CD14-positive monocyte (primary cell): ENCODE results near the gene CCM2. TPM values are rescaled to one million over a fixed set of nuclear protein-coding genes. Genes with fewer than 3 reads are reported as not detected.

Experiments
- DNase-seq, 3 donors: peaks; one replicate each; pipeline ENCODE4 v3.0.0-alpha.2; 2011 to 2022
- H2AFZ ChIP-seq: 2 replicates; pipeline ENCODE4 v1.6.0; 2012; ENCODE audit warnings: mild to moderate bottlenecking, low read depth, low read length, inconsistent platforms; ENCODE audit not compliant: insufficient read depth, poor library complexity, severe bottlenecking
- H3K27ac ChIP-seq, 2 donors: 1 replicate in 1 of 2; 2 replicates in 1 of 2; pipeline ENCODE4 v1.5.1; 2012 to 2013; ENCODE audit warnings: low read length in 2 of 2, control low read depth in 1 of 2, inconsistent platforms in 1 of 2, low read depth in 1 of 2, mild to moderate bottlenecking in 1 of 2
- H3K27me3 ChIP-seq, 2 donors: one replicate each; pipeline versions ENCODE4 v1.6.0 to v1.6.1; 2011 to 2013; ENCODE audit warnings: low read length in 2 of 2; ENCODE audit not compliant: control insufficient read depth in 2 of 2, insufficient read depth in 2 of 2
- H3K36me3 ChIP-seq, 2 donors: replicated peaks in 1 of 2; 1 replicate in 1 of 2; 2 replicates in 1 of 2; pipeline versions ENCODE4 v1.5.1 to v1.6.1; 2012 to 2013; ENCODE audit warnings: low read length in 2 of 2, control low read depth in 1 of 2, inconsistent platforms in 1 of 2, mild to moderate bottlenecking in 1 of 2; ENCODE audit not compliant: insufficient read depth in 2 of 2, control insufficient read depth in 1 of 2
- H3K4me1 ChIP-seq, 2 donors: 1 replicate in 1 of 2; 2 replicates in 1 of 2; pipeline versions ENCODE4 v1.5.1 to v1.6.1; 2012 to 2013; ENCODE audit warnings: low read length in 2 of 2, control low read depth in 1 of 2, inconsistent platforms in 1 of 2, mild to moderate bottlenecking in 1 of 2, moderate library complexity in 1 of 2; ENCODE audit not compliant: insufficient read depth in 2 of 2, control insufficient read depth in 1 of 2
- H3K4me2 ChIP-seq: replicated peaks from 2 replicates; pipeline ENCODE3; 2012; ENCODE audit warnings: low read length, moderate library complexity, mild to moderate bottlenecking; ENCODE audit not compliant: poor library complexity, severe bottlenecking; ENCODE audit errors: extremely low read depth
- H3K4me3 ChIP-seq, 3 experiments: fragments of 200-600 bp in 1 of 3; sonication (generic) in 1 of 3; replicated peaks in 1 of 3; 1 replicate in 2 of 3; 2 replicates in 1 of 3; pipeline ENCODE4 v1.5.1; 2011 to 2013; ENCODE audit warnings: low read length in 3 of 3, mild to moderate bottlenecking in 3 of 3, control low read depth in 2 of 3, low read depth in 2 of 3, inconsistent platforms in 1 of 3, moderate library complexity in 1 of 3
- H3K79me2 ChIP-seq: 2 replicates; pipeline ENCODE4 v1.6.0; 2012; ENCODE audit warnings: mild to moderate bottlenecking, control low read depth, inconsistent platforms, low read length, moderate library complexity; ENCODE audit not compliant: insufficient read depth
- H3K9ac ChIP-seq: 2 replicates; pipeline ENCODE4 v1.6.0; 2017; ENCODE audit warnings: low read length, mild to moderate bottlenecking; ENCODE audit not compliant: insufficient read depth, poor library complexity, severe bottlenecking
- H3K9me3 ChIP-seq, 2 donors: replicated peaks in 1 of 2; 1 replicate in 1 of 2; 2 replicates in 1 of 2; pipeline versions ENCODE4 v1.5.1 to v1.6.1; 2012 to 2013; ENCODE audit warnings: low read length in 2 of 2, control low read depth in 1 of 2; ENCODE audit not compliant: control insufficient read depth in 1 of 2, insufficient read depth in 1 of 2
- H4K20me1 ChIP-seq: 2 replicates; pipeline ENCODE4 v1.6.0; 2012; ENCODE audit warnings: mild to moderate bottlenecking, low read length, control low read depth, moderate library complexity; ENCODE audit not compliant: insufficient read depth
- H3K27ac Mint-ChIP-seq, 7 donors: one replicate each; pipeline ENCODE4 v1.8.0; 2020; ENCODE audit warnings: mild to moderate bottlenecking in 7 of 7, mixed read lengths in 7 of 7, moderate library complexity in 6 of 7, inconsistent platforms in 2 of 7
- H3K27me3 Mint-ChIP-seq, 3 donors: one replicate each; pipeline ENCODE4 v1.8.0; 2021 to 2022; ENCODE audit warnings: low read depth in 3 of 3, mild to moderate bottlenecking in 3 of 3, mixed read lengths in 3 of 3, moderate library complexity in 3 of 3, inconsistent platforms in 1 of 3
- H3K36me3 Mint-ChIP-seq, 2 donors: one replicate each; pipeline ENCODE4 v1.8.0; 2020; ENCODE audit warnings: mixed read lengths in 2 of 2, inconsistent platforms in 1 of 2, mild to moderate bottlenecking in 1 of 2
- H3K4me1 Mint-ChIP-seq: one replicate; pipeline ENCODE4 v1.8.0; 2020; ENCODE audit warnings: mild to moderate bottlenecking, mixed read lengths
- H3K4me3 Mint-ChIP-seq, 2 donors: one replicate each; pipeline ENCODE4 v1.8.0; 2020; ENCODE audit warnings: mild to moderate bottlenecking in 2 of 2, mixed read lengths in 2 of 2, moderate library complexity in 1 of 2
- H3K9me3 Mint-ChIP-seq, 7 donors: one replicate each; pipeline ENCODE4 v1.8.0; 2020 to 2022; ENCODE audit warnings: mixed read lengths in 7 of 7, mild to moderate bottlenecking in 6 of 7, moderate library complexity in 6 of 7, inconsistent platforms in 2 of 7
- WGBS: methylation state at CpG from one replicate; pipeline ENCODE4 v1.1.5; 2013; ENCODE audit warnings: missing lambda C conversion rate; ENCODE audit not compliant: insufficient coverage; 5-methylcytosine and 5-hydroxymethylcytosine counted together
- intact Hi-C, 2 donors: fragments of 100-400 bp; cut with micrococcal nuclease; formaldehyde crosslinking; loops; one replicate each; pipeline versions ENCODE4 v1.15.0 to v1.15.1; 2023
- polyA plus RNA-seq, 3 donors: library from polyadenylated mRNA; depleted of rRNA in 1 of 3; unstranded in 2 of 3; stranded (reverse) in 1 of 3; fragments of 300-500 nt in 2 of 3; fragments of >200 nt in 1 of 3; fragmentation: Illumina TruSeq in 2 of 3; gene quantifications; 1 replicate in 2 of 3; 2 replicates in 1 of 3; pipeline ENCODE4 v1.2.3, GENCODE V29; 2012 to 2021
- TF ChIP-seq, protein P1 (sequence below): fragments of 200-600 bp; IDR thresholded peaks from one replicate; pipeline ENCODE4 v1.8.0; 2022; ENCODE audit warnings: antibody characterized with exemption, mild to moderate bottlenecking

CCM2 gene
- polyA plus RNA-seq, 3 donors: 38.5 to 102 (median 51.4) TPM

GRCh38 chr7:44970523-44971051 is 29.4 kb upstream of the CCM2 start:
- Histone ChIP-seq H3K9ac (no peak overlapping the region), H3K9me3 (no peaks in the 10 kb centered on the region), H3K27ac (peak overlapping the region in 1 of 2 donors; percentile 100), H2AFZ (no peak overlapping the region), H3K79me2 (peaks cover 51% of the 10 kb centered on the region), H3K4me2 (no peak overlapping the region), H3K4me3 (no peak overlapping the region), H3K27me3 (no peaks in the 10 kb centered on the region), H3K36me3 (peaks cover 99 to 100% of the 10 kb centered on the region in 2 donors), H4K20me1 (peaks cover 99% of the 10 kb centered on the region), H3K4me1 (peaks cover 1 to 9% of the 10 kb centered on the region in 2 donors)
- Mint-ChIP-seq H3K27me3 (peaks cover 0 to 2% (median 0%) of the 10 kb centered on the region in 3 donors), H3K4me1 (peaks cover 6% of the 10 kb centered on the region), H3K9me3 (no peaks in the 10 kb centered on the region), H3K36me3 (peaks cover 87 to 99% of the 10 kb centered on the region in 2 donors), H3K27ac (peak overlapping the region in 4 of 7 donors; percentile 9 to 70 (median 24)), H3K4me3 (no peak overlapping the region)
- DNase-seq: peak in 1 of 3 donors; percentile 3
- intact Hi-C loops: loop anchor here (5.0 to 10.0 kb wide), 3 partner anchors 54 to 167 kb away; no protein-coding TSS in a partner anchor
- WGBS: 94% methylated on average over 11 of the region's 18 CpGs
- TF ChIP-seq, protein P1, sequence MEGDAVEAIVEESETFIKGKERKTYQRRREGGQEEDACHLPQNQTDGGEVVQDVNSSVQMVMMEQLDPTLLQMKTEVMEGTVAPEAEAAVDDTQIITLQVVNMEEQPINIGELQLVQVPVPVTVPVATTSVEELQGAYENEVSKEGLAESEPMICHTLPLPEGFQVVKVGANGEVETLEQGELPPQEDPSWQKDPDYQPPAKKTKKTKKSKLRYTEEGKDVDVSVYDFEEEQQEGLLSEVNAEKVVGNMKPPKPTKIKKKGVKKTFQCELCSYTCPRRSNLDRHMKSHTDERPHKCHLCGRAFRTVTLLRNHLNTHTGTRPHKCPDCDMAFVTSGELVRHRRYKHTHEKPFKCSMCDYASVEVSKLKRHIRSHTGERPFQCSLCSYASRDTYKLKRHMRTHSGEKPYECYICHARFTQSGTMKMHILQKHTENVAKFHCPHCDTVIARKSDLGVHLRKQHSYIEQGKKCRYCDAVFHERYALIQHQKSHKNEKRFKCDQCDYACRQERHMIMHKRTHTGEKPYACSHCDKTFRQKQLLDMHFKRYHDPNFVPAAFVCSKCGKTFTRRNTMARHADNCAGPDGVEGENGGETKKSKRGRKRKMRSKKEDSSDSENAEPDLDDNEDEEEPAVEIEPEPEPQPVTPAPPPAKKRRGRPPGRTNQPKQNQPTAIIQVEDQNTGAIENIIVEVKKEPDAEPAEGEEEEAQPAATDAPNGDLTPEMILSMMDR: no peak

DNA sequence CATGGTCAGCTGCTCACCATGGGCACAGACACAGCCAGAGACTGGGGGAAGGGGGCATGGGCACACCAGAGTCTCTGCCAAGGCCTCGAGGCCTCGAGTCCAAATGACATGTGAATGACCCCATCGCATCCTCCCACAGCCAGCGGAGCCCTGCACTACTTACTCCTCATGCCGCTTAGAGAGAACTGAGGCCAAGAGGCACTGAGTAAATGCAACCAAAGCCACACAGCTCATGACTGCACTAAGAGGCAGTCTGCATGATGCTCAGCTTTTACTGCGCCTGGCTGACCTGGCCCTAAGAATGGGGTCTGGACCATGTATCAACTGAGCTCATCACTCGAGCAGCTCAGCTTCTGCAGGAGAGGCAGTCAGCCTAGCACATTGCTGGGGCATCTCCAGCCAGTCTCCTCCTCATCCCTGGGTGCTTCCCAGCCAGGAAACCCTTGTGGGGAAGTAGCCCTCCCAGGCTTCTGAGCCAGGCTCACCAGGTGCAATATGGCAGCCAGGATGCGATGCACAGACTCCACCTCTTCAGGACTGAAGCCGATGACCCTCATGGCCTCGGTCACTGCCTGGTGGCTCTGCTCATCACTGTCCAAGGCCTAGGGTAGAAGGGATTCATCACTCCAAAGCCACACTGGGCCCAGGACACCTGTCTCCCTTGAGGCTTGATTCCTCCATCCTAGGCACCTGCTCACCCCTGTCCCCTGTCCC is 28.7 kb upstream of the CCM2 start:
- intact Hi-C loops: loop anchor here (5.0 to 10.0 kb wide), 3 partner anchors 53 to 166 kb away; no protein-coding TSS in a partner anchor
- Histone ChIP-seq H3K4me3 (no peak overlapping the region), H3K36me3 (peaks cover 98 to 100% of the 10 kb centered on the region in 2 donors), H4K20me1 (peaks cover 99% of the 10 kb centered on the region), H3K27ac (peak overlapping the region in 1 of 2 donors; percentile 100), H2AFZ (no peak overlapping the region), H3K9me3 (no peaks in the 10 kb centered on the region), H3K9ac (no peak overlapping the region), H3K27me3 (no peaks in the 10 kb centered on the region), H3K4me2 (no peak overlapping the region), H3K4me1 (peaks cover 9 to 16% of the 10 kb centered on the region in 2 donors), H3K79me2 (peaks cover 58% of the 10 kb centered on the region)
- TF ChIP-seq, protein P1: no peak
- Mint-ChIP-seq H3K36me3 (peaks cover 87 to 99% of the 10 kb centered on the region in 2 donors), H3K4me3 (no peak overlapping the region), H3K9me3 (no peaks in the 10 kb centered on the region), H3K27ac (peak overlapping the region in 4 of 7 donors; percentile 11 to 89 (median 72)), H3K4me1 (peaks cover 12% of the 10 kb centered on the region), H3K27me3 (peaks cover 0 to under 1% (median 0%) of the 10 kb centered on the region in 3 donors)
- 95% methylated on average over 10 of the region's 10 CpGs for WGBS
- DNase-seq: no peak
